Activated T-cell treated with anti-CD3 and anti-CD28 coated beads for 24 hours (primary cell): ENCODE measurements around the gene LRRC4B.

Experiments
- DNase-seq: peaks from one replicate; pipeline ENCODE4 v3.0.0-alpha.2; 2020; ENCODE audit warnings: low read depth

The LRRC4B gene

GRCh38 chr19:50519006-50519575 is 49.1 kb downstream of the LRRC4B start:
- DNase-seq = no peak

GRCh38 chr19:50518091-50519005 is 49.9 kb downstream of the LRRC4B start:
- DNase-seq = no peak

GRCh38 chr19:50517704-50518075 is 50.5 kb downstream of the LRRC4B start:
- DNase-seq = no peak

- DNase-seq = no peak
These were observed 51.1 kb downstream of the LRRC4B start for GRCh38 chr19:50516964-50517703.

- DNase-seq = no peak
These were observed 51.8 kb downstream of the LRRC4B start for GRCh38 chr19:50516456-50516855.

- DNase-seq = no peak
These were observed 53.1 kb downstream of the LRRC4B start for GRCh38 chr19:50515168-50515561.

- no peak for DNase-seq
These were observed 53.7 kb downstream of the LRRC4B start for GRCh38 chr19:50514346-50515167.

GRCh38 chr19:50513746-50514345 is 54.4 kb downstream of the LRRC4B start, which contains the start of gene ASPDH:
Gene ASPDH, minus strand, starts transcription at chr19:50513913. Its CDS starts 90 bp downstream, at chr19:50513823.
- DNase-seq = no peak

- DNase-seq = no peak
These were observed 55.1 kb downstream of the LRRC4B start for GRCh38 chr19:50512999-50513745.

- no peak for DNase-seq
These were observed 55.9 kb downstream of the LRRC4B start for GRCh38 chr19:50512112-50512998.

GRCh38 chr19:50511069-50511822 is 57.0 kb downstream of the LRRC4B start, which contains the start of gene JOSD2:
Gene JOSD2, minus strand, starts transcription at chr19:50511191. Its CDS starts 760 bp downstream, at chr19:50510431.
- peak; percentile 95 for DNase-seq

- no peak for DNase-seq
These were observed 57.6 kb downstream of the LRRC4B start for GRCh38 chr19:50510700-50511068.

GRCh38 chr19:50510121-50510670 is 58.0 kb downstream of the LRRC4B start:
- DNase-seq = no peak

GRCh38 chr19:50509366-50509765 is 58.9 kb downstream of the LRRC4B start:
- DNase-seq = no peak

GRCh38 chr19:50508843-50509190 is 59.4 kb downstream of the LRRC4B start:
- DNase-seq = no peak

GRCh38 chr19:50507376-50507775 is 60.9 kb downstream of the LRRC4B start:
- DNase-seq = no peak

GRCh38 chr19:50506700-50507099 is 61.5 kb downstream of the LRRC4B start:
- DNase-seq = no peak

GRCh38 chr19:50505856-50506611 is 62.2 kb downstream of the LRRC4B start:
- DNase-seq = no peak
